Endothelial cell of umbilical vein (primary cell): Measurements from ENCODE around the gene PKDCC. TPM values are rescaled to one million over a fixed set of nuclear protein-coding genes. Genes with fewer than 3 reads are reported as not detected.

Source experiments
- BruUV-seq: library from RNA; stranded (reverse); fragments of 400-500 nt; replicated peaks from 2 replicates; lab custom pipeline; 2021; lab: Mats Ljungman, UMichigan
- CTCF ChIA-PET: fragments of 300-600, 350-600 bp; sonication (Branson Sonifier 250); formaldehyde crosslinking; loops from one replicate; lab custom pipeline; 2021; ENCODE audit warnings: antibody characterized with exemption, inconsistent platforms; lab: Charles Lee
- POLR2A ChIA-PET: fragments of 300-600, 350-600 bp; sonication (Branson Sonifier 250); formaldehyde crosslinking; loops from one replicate; lab custom pipeline; 2021; ENCODE audit warnings: antibody characterized with exemption, inconsistent platforms; lab: Charles Lee
- DNase-seq: peaks from one replicate; pipeline ENCODE4 v3.0.0-alpha.2; 2011; ENCODE audit warnings: low read depth, low spot score
- FAIRE-seq: peaks from 2 replicates; lab custom pipeline; 2011; peaks lifted over from hg19 to GRCh38; lab: Jason Lieb, UNC
- H2AFZ ChIP-seq: 2 replicates; pipeline ENCODE4 v1.6.0; 2012; ENCODE audit warnings: low read depth, low read length, control low read depth, inconsistent platforms
- H3K27ac ChIP-seq: 2 replicates; pipeline ENCODE4 v1.5.1; 2011; ENCODE audit warnings: low read depth, mild to moderate bottlenecking, control low read depth, low read length, moderate library complexity; ENCODE audit not compliant: insufficient read depth
- H3K27me3 ChIP-seq, 2 experiments: 2 replicates each; pipeline versions ENCODE4 v1.6.0 to v1.6.1; 2011; ENCODE audit warnings: low read length in 2 of 2, mixed read lengths in 1 of 2; ENCODE audit not compliant: control insufficient read depth in 2 of 2, insufficient read depth in 2 of 2
- H3K36me3 ChIP-seq, 2 experiments: 2 replicates in 1 of 2; 3 replicates in 1 of 2; pipeline ENCODE4 v1.5.1; 2011; ENCODE audit warnings: low read length in 2 of 2, mild to moderate bottlenecking in 1 of 2, moderate library complexity in 1 of 2; ENCODE audit not compliant: control insufficient read depth in 2 of 2, insufficient read depth in 2 of 2; ENCODE audit errors: extremely low read depth in 1 of 2
- H3K4me1 ChIP-seq: 3 replicates; pipeline ENCODE4 v1.5.1; 2011; ENCODE audit warnings: mild to moderate bottlenecking, low read length; ENCODE audit not compliant: control insufficient read depth, insufficient read depth; ENCODE audit errors: extremely low read depth
- H3K4me2 ChIP-seq: 2 replicates; pipeline ENCODE4 v1.6.1; 2011; ENCODE audit warnings: low read length, control low read depth, mixed read lengths; ENCODE audit not compliant: insufficient read depth
- H3K4me3 ChIP-seq, 3 experiments: fragments of 200-600 bp in 1 of 3; sonication (generic), shearing (Covaris generic) in 1 of 3; replicated peaks in 1 of 3; 2 replicates each; pipeline ENCODE4 v1.5.1; 2011 to 2016; ENCODE audit warnings: control low read depth in 3 of 3, low read length in 3 of 3, mild to moderate bottlenecking in 2 of 3, inconsistent platforms in 1 of 3, low read depth in 1 of 3, moderate library complexity in 1 of 3; ENCODE audit not compliant: insufficient read depth in 1 of 3
- H3K79me2 ChIP-seq: 2 replicates; pipeline ENCODE4 v1.6.0; 2012; ENCODE audit warnings: low read length, inconsistent platforms; ENCODE audit not compliant: control insufficient read depth, insufficient read depth
- H3K9ac ChIP-seq: replicated peaks from 2 replicates; pipeline ENCODE3; 2011; ENCODE audit warnings: low read length, control low read depth; ENCODE audit not compliant: insufficient read depth; ENCODE audit errors: extremely low read depth
- H3K9me1 ChIP-seq: replicated peaks from 3 replicates; pipeline ENCODE4 v1.6.0; 2011; ENCODE audit warnings: mild to moderate bottlenecking, low read length; ENCODE audit not compliant: control insufficient read depth, insufficient read depth; ENCODE audit errors: extremely low read depth
- H3K9me3 ChIP-seq: replicated peaks from 2 replicates; pipeline ENCODE4 v1.5.1; 2012; ENCODE audit warnings: low read length, inconsistent platforms; ENCODE audit not compliant: control insufficient read depth, insufficient read depth
- H4K20me1 ChIP-seq: replicated peaks from 2 replicates; pipeline ENCODE3; 2011; ENCODE audit warnings: mild to moderate bottlenecking, low read length; ENCODE audit not compliant: control insufficient read depth, insufficient read depth; ENCODE audit errors: extremely low read depth
- EZH2 ChIP-seq: IDR thresholded peaks from 2 replicates; pipeline ENCODE4 v1.6.1; 2012; ENCODE audit warnings: borderline replicate concordance, low read depth, mild to moderate bottlenecking, moderate library complexity, low read length, inconsistent platforms; ENCODE audit not compliant: severe bottlenecking
- GATA2 ChIP-seq: IDR thresholded peaks from 2 replicates; pipeline ENCODE4 v1.7.0; 2011; ENCODE audit warnings: low read depth, mild to moderate bottlenecking, moderate library complexity, mixed read lengths, low read length; ENCODE audit not compliant: insufficient read length, insufficient read depth
- JUN ChIP-seq: IDR thresholded peaks from 2 replicates; pipeline ENCODE4 v1.6.1; 2011; ENCODE audit warnings: borderline replicate concordance, low read depth; ENCODE audit not compliant: insufficient read length, insufficient read depth
- POLR2A ChIP-seq: IDR thresholded peaks from 2 replicates; pipeline ENCODE4 v1.6.1; 2012; ENCODE audit warnings: low read depth, mild to moderate bottlenecking, control low read depth, low read length
- POLR2AphosphoS5 ChIP-seq: IDR thresholded peaks from 2 replicates; pipeline ENCODE4 v1.6.1; 2012; ENCODE audit warnings: low read depth, mild to moderate bottlenecking, control low read depth, low read length, moderate library complexity; ENCODE audit not compliant: insufficient read depth
- dilution Hi-C: fragments of 300-500 bp; cut with MboI; formaldehyde crosslinking; loops from one replicate; pipeline ENCODE4 v1.15.0; 2019; ENCODE audit warnings: low sequenced_read_pairs; ENCODE audit not compliant: extremely low pct_ligation_motif_present
- intact Hi-C: fragments of 100-400 bp; cut with micrococcal nuclease; formaldehyde crosslinking; loops from one replicate; pipeline ENCODE4 v1.10.0; 2022
- polyA plus RNA-seq, 4 experiments: library from polyadenylated mRNA; depleted of rRNA in 3 of 4; stranded (reverse) in 3 of 4; unstranded in 1 of 4; fragments of >200 nt; gene quantifications; 2 replicates each; pipeline versions ENCODE4 v1.2.1 to v1.2.3, GENCODE V29; 2011 to 2012; ENCODE audit warnings: missing spikeins in 1 of 4
- total RNA-seq: library from RNA; stranded (reverse); gene quantifications from 2 replicates; pipeline ENCODE4 v1.2.3, GENCODE V29; 2021
- TF ChIP-seq, protein P1 (sequence below): IDR thresholded peaks from 2 replicates; pipeline ENCODE4 v1.6.1; 2011; ENCODE audit not compliant: insufficient read depth, insufficient read length
- TF ChIP-seq, protein P2 (sequence below), 2 donors: IDR thresholded peaks; 1 replicate in 1 of 2; 2 replicates in 1 of 2; pipeline ENCODE4 v1.5.1; 2011; ENCODE audit warnings: low read length in 2 of 2, mild to moderate bottlenecking in 2 of 2, moderate library complexity in 2 of 2, control low read depth in 1 of 2, inconsistent platforms in 1 of 2, low read depth in 1 of 2; ENCODE audit not compliant: insufficient read depth in 1 of 2; ENCODE audit errors: extremely low read depth in 1 of 2

Gene PKDCC
- total and polyA plus RNA-seq, 2 donors (not counting 3 experiments of a cell fraction or from before 2014, with no cell fraction given), result 3.0 to 5.9 TPM

DNA sequence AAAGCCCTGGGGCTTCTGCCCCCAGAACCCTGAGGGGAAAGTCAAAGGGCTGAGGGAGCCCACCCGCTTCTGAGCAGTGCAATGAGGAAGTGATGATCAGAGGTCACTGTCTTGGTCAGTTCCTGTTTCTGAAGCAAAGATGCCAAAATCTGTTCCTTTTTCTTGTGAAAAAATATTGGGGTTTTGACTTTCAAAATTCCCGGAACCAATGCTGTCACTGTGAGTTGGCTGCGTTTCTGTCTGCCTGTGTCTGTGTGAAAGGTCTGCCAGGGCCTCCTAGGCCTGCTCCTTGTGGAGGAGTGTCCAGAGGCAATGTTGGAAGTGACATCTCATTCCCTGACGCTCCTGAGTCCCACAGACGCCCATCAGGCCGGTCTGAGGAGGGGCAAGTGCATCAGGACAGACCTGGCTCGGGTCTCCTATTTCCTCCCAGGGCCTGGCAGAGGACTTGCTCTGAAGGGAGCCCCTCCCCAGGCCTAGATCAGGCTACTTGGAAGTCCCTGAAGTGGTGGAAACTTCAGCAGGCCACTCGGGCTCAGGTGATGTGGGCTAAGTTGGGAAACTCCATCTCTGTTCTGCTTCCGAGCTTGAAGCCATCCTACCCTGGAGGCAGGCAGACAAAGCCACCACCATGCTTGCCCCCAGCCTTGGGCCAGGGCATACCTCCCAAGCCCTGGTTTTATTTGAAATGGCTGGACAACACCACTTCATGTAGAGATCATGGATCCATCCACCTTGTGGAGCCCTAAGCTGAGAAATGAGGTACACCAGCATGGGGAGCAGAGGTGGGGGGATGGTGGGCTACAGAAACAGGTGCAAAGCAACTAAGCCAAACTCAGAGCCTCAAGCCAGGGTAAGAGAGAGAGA lies 51.0 kb downstream of the PKDCC start:
- FAIRE-seq, result no peak
- POLR2A ChIA-PET, result no interaction called here
- Histone ChIP-seq H3K27me3 (no peaks in the 10 kb centered on the region), H2AFZ (no peak overlapping the region), H3K4me1 (peaks cover 8% of the 10 kb centered on the region), H3K9me3 (no peaks in the 10 kb centered on the region), H3K9me1 (no peaks in the 10 kb centered on the region), H3K27ac (no peak overlapping the region), H3K79me2 (no peaks in the 10 kb centered on the region), H3K4me3 (no peak overlapping the region), H4K20me1 (no peaks in the 10 kb centered on the region), H3K4me2 (no peak overlapping the region), H3K36me3 (no peaks in the 10 kb centered on the region), H3K9ac (no peak overlapping the region)
- CTCF ChIA-PET, result interaction anchor here (1.4 to 12.9 kb wide), 2 partner anchors 43 to 230 kb away, joined by 3 to 369 read pairs; no protein-coding TSS in a partner anchor
- no peak for DNase-seq
- dilution Hi-C loops, result loop anchor here (25.0 kb wide), 1 partner anchor 237 kb away; no protein-coding TSS in a partner anchor
- TF ChIP-seq POLR2A (no peak), JUN (no peak), EZH2 (no peak), GATA2 (no peak), POLR2AphosphoS5 (no peak)
- TF ChIP-seq, protein P1, sequence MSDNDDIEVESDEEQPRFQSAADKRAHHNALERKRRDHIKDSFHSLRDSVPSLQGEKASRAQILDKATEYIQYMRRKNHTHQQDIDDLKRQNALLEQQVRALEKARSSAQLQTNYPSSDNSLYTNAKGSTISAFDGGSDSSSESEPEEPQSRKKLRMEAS, result no peak
- TF ChIP-seq, protein P2, sequence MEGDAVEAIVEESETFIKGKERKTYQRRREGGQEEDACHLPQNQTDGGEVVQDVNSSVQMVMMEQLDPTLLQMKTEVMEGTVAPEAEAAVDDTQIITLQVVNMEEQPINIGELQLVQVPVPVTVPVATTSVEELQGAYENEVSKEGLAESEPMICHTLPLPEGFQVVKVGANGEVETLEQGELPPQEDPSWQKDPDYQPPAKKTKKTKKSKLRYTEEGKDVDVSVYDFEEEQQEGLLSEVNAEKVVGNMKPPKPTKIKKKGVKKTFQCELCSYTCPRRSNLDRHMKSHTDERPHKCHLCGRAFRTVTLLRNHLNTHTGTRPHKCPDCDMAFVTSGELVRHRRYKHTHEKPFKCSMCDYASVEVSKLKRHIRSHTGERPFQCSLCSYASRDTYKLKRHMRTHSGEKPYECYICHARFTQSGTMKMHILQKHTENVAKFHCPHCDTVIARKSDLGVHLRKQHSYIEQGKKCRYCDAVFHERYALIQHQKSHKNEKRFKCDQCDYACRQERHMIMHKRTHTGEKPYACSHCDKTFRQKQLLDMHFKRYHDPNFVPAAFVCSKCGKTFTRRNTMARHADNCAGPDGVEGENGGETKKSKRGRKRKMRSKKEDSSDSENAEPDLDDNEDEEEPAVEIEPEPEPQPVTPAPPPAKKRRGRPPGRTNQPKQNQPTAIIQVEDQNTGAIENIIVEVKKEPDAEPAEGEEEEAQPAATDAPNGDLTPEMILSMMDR (IDR thresholded peaks at IDR 0.05; ENCODE audit: extremely low read depth in 1 of 2, insufficient read depth in 1 of 2, low read depth in 1 of 2, low read length in 2 of 2), result no peak
- intact Hi-C loops, result loop anchor here (5.0 kb wide), 1 partner anchor 398 kb away; no protein-coding TSS in a partner anchor
- BruUV-seq, result no TSS peak
